K562 (cell line): ENCODE data around the gene PIGC. TPM values are rescaled to one million over a fixed set of nuclear protein-coding genes. Genes with fewer than 3 reads are reported as not detected.

ENCODE experiments used
- ATAC-seq: fragments of 200-7000 bp; cut with Tn5 transposase; 3 replicates; pipeline ENCODE4 v1.9.1; 2020; ENCODE audit warnings: moderate library complexity
- Bru-seq: library from RNA; stranded (reverse); fragments of 400-500 nt; gene quantifications from one replicate; lab custom pipeline; 2021; lab: Mats Ljungman, UMichigan
- BruChase-seq, 2 experiments: library from RNA; stranded (reverse); fragments of 400-500 nt; gene quantifications; one replicate each; lab custom pipeline; 2021; lab: Mats Ljungman, UMichigan
- BruUV-seq: library from RNA; stranded (reverse); fragments of 400-500 nt; replicated peaks from 2 replicates; lab custom pipeline; 2021; lab: Mats Ljungman, UMichigan
- CTCF ChIA-PET: fragments of 300-600 bp; formaldehyde crosslinking; extraction: SDS; loops from one replicate; lab custom pipeline; 2021; ENCODE audit warnings: low intra/inter-chr PET ratio; lab: Yijun Ruan, JAX
- POLR2A ChIA-PET: fragments of 300-600, 350-650 bp; sonication (Branson Sonifier 250); formaldehyde crosslinking; extraction: SDS; loops from one replicate; lab custom pipeline; 2021; ENCODE audit warnings: antibody characterized with exemption, inconsistent platforms; lab: Yijun Ruan, JAX
- DNase-seq, 4 experiments: peaks; one replicate each; pipeline versions ENCODE4 v3.0.0 to v3.0.0-alpha.2; 2011 to 2018; ENCODE audit warnings: low spot score in 3 of 4, mixed read lengths in 3 of 4; ENCODE audit errors: extremely low read depth in 1 of 4
- FAIRE-seq: peaks from 2 replicates; lab custom pipeline; 2011; peaks lifted over from hg19 to GRCh38; lab: Jason Lieb, UNC
- H2AFZ ChIP-seq: 2 replicates; pipeline ENCODE4 v1.6.0; 2011; ENCODE audit warnings: low read depth, low read length, control low read depth, inconsistent platforms
- H3K27ac ChIP-seq: fragments of 200-600 bp; 3 replicates; pipeline ENCODE4 v1.8.0; 2011; ENCODE audit warnings: low read depth, mild to moderate bottlenecking, control low read depth, inconsistent platforms, low read length, moderate library complexity, mixed read lengths; ENCODE audit errors: extremely low read depth
- H3K27me3 ChIP-seq, 2 experiments: fragments of 300-600 bp in 1 of 2; 2 replicates in 1 of 2; 3 replicates in 1 of 2; pipeline versions ENCODE4 v1.6.0 to v1.8.0; 2011; ENCODE audit warnings: inconsistent platforms in 2 of 2, low read length in 2 of 2, mild to moderate bottlenecking in 1 of 2, mixed read lengths in 1 of 2, moderate library complexity in 1 of 2; ENCODE audit not compliant: control insufficient read depth in 2 of 2, insufficient read depth in 2 of 2
- H3K36me3 ChIP-seq: fragments of 300-600 bp; 3 replicates; pipeline ENCODE4 v1.8.0; 2011; ENCODE audit warnings: mild to moderate bottlenecking, low read length, inconsistent platforms; ENCODE audit not compliant: control insufficient read depth, insufficient read depth
- H3K4me1 ChIP-seq, 2 experiments: fragments of 200-600 bp in 1 of 2; replicated peaks in 1 of 2; 2 replicates in 1 of 2; 3 replicates in 1 of 2; pipeline versions ENCODE4 v1.5.1 to v1.8.0; 2011; ENCODE audit warnings: inconsistent platforms in 2 of 2, low read length in 2 of 2, mild to moderate bottlenecking in 1 of 2, mixed read lengths in 1 of 2, moderate library complexity in 1 of 2; ENCODE audit not compliant: control insufficient read depth in 2 of 2, insufficient read depth in 2 of 2
- H3K4me2 ChIP-seq: 2 replicates; pipeline ENCODE4 v1.6.1; 2011; ENCODE audit warnings: low read length, control low read depth, inconsistent platforms, mixed read lengths; ENCODE audit not compliant: insufficient read depth
- H3K4me3 ChIP-seq: fragments of 200-600 bp; sonication (generic), shearing (Covaris generic); 2 replicates; pipeline ENCODE4 v1.5.1; 2016; ENCODE audit warnings: control low read depth, inconsistent platforms
- H3K79me2 ChIP-seq: fragments of 200-600 bp; 3 replicates; pipeline ENCODE4 v1.8.0; 2011; ENCODE audit warnings: low read length, inconsistent platforms; ENCODE audit not compliant: control insufficient read depth, insufficient read depth
- H3K9ac ChIP-seq, 2 experiments: 2 replicates each; pipeline versions ENCODE4 v1.6.0 to v1.6.1; 2011; ENCODE audit warnings: low read depth in 2 of 2, low read length in 2 of 2, control low read depth in 1 of 2, inconsistent platforms in 1 of 2, mild to moderate bottlenecking in 1 of 2, mixed read lengths in 1 of 2; ENCODE audit not compliant: insufficient read depth in 1 of 2
- H3K9me1 ChIP-seq: one replicate; pipeline ENCODE4 v1.6.0; 2011; ENCODE audit warnings: inconsistent platforms, mild to moderate bottlenecking, low read length, moderate library complexity; ENCODE audit not compliant: control insufficient read depth, insufficient read depth
- H3K9me3 ChIP-seq: replicated peaks from 2 replicates; pipeline ENCODE4 v1.5.1; 2011; ENCODE audit warnings: low read depth, low read length, inconsistent platforms; ENCODE audit not compliant: control insufficient read depth, insufficient read depth
- H4K20me1 ChIP-seq: replicated peaks from 2 replicates; pipeline ENCODE4 v1.6.1; 2011; ENCODE audit warnings: low read length, inconsistent platforms, mixed read lengths; ENCODE audit not compliant: control insufficient read depth, insufficient read depth
- BRF2 ChIP-seq: IDR thresholded peaks from 3 replicates; pipeline ENCODE4 v1.6.1; 2011; ENCODE audit warnings: borderline replicate concordance, mild to moderate bottlenecking; ENCODE audit not compliant: insufficient read length, insufficient read depth
- GMEB1 ChIP-seq: fragments of 250-450 bp; sonication (Bioruptor Pico); IDR thresholded peaks from 2 replicates; pipeline ENCODE4 v1.4.0; 2020; ENCODE audit warnings: mild to moderate bottlenecking
- IRF2 ChIP-seq: sonication (generic); formaldehyde crosslinking; IDR thresholded peaks from 2 replicates; pipeline ENCODE4 v1.8.1; 2022; ENCODE audit warnings: mild to moderate bottlenecking, missing genetic modification reagents
- PREB ChIP-seq: sonication (generic); formaldehyde crosslinking; IDR thresholded peaks from 2 replicates; pipeline ENCODE4 v1.8.1; 2023; ENCODE audit warnings: mild to moderate bottlenecking, missing genetic modification reagents
- SMAD2 ChIP-seq: fragments of 150-350 bp; IDR thresholded peaks from 2 replicates; pipeline ENCODE4 v1.6.1; 2014; ENCODE audit warnings: low read depth, mild to moderate bottlenecking, low read length
- SRSF7 ChIP-seq: fragments of 200-400 bp; formaldehyde crosslinking; optimal IDR thresholded peaks from 2 replicates; pipeline ENCODE3; 2017; ENCODE audit warnings: mild to moderate bottlenecking, low read depth, low read length
- ZNF143 ChIP-seq: sonication (generic); formaldehyde crosslinking; IDR thresholded peaks from 2 replicates; pipeline ENCODE4 v1.9.0; 2022; ENCODE audit warnings: mild to moderate bottlenecking, missing genetic modification reagents
- ZNF431 ChIP-seq: sonication (generic); formaldehyde crosslinking; IDR thresholded peaks from 2 replicates; pipeline ENCODE4 v1.8.0; 2022; ENCODE audit warnings: mild to moderate bottlenecking, missing genetic modification reagents
- ZNF586 ChIP-seq: fragments of 450-650 bp; formaldehyde crosslinking; conservative IDR thresholded peaks from 2 replicates; pipeline ENCODE4 v1.4.0; 2020; ENCODE audit warnings: mild to moderate bottlenecking, moderate library complexity
- ZNF780A ChIP-seq: fragments of 250-450 bp; sonication (Bioruptor Pico); IDR thresholded peaks from 2 replicates; pipeline ENCODE4 v1.5.0; 2021; ENCODE audit warnings: mild to moderate bottlenecking
- WGBS: fragments of 100-300 bp; shearing (Covaris generic); methylation state at CpG from one replicate; pipeline ENCODE4 v1.1.6; 2016; ENCODE audit warnings: low coverage, mixed read lengths; ENCODE audit not compliant: insufficient coverage; ENCODE audit errors: missing lambda C conversion rate; 5-methylcytosine and 5-hydroxymethylcytosine counted together
- in situ Hi-C: fragments of 300-500 bp; cut with MboI; formaldehyde crosslinking; loops from 4 replicates; pipeline ENCODE4 v1.15.0; 2018; ENCODE audit warnings: inconsistent platforms, mixed read lengths
- intact Hi-C: fragments of 100-400 bp; cut with micrococcal nuclease; formaldehyde crosslinking; loops from 2 replicates; pipeline ENCODE4 v1.14.2; 2022
- long read RNA-seq, 3 experiments: library from polyadenylated mRNA in 2 of 3; library from RNA in 1 of 3; unstranded in 2 of 3; stranded (forward) in 1 of 3; transcript quantifications; one replicate each; pipeline ENCODE4 v2.0.0, GENCODE V29; 2019 to 2022
- polyA minus RNA-seq, 3 experiments: library from RNA; depleted of rRNA, polyadenylated mRNA; stranded (reverse); fragments of >200 nt; gene quantifications; 2 replicates each; pipeline ENCODE4 v1.2.3, GENCODE V29; 2011
- polyA plus RNA-seq, 8 experiments: library from polyadenylated mRNA; depleted of rRNA in 4 of 8; stranded (reverse) in 5 of 8; unstranded in 3 of 8; fragments of >200 nt; fragmentation: Nextera tagmentation in 2 of 8; fragmentation: Illumina TruSeq in 1 of 8; extraction: Ambion mirVana in 2 of 8; extraction: Trizol in 1 of 8; gene quantifications; 2 replicates each; pipeline versions ENCODE4 v1.2.1 to v1.2.3, GENCODE V29; 2011 to 2014; ENCODE audit warnings: inconsistent platforms in 1 of 8, missing spikeins in 1 of 8
- total RNA-seq, 7 experiments: library from RNA; depleted of rRNA in 6 of 7; stranded (reverse); fragments of >200 nt in 6 of 7; fragmentation: Illumina TruSeq in 2 of 7; extraction: Trizol in 2 of 7; gene quantifications; 2 replicates each; pipeline versions ENCODE4 v1.2.1 to v1.2.3, GENCODE V29; 2011 to 2021; ENCODE audit warnings: low replicate concordance in 1 of 7

Gene PIGC
- 43.3 and 43.8 TPM in 2 replicates for total RNA-seq (2011; cell fraction: chromatin; rRNA removed; ENCODE audit: low replicate concordance)
- 42.9 and 48.8 TPM in 2 replicates for total RNA-seq (2011; cell fraction: nucleolus; rRNA removed)
- total RNA-seq (2011; cell fraction: nucleoplasm; rRNA removed) = 52.9 and 57.7 TPM in 2 replicates
- total RNA-seq (2014; rRNA removed) = 30.5 and 34.4 TPM in 2 replicates
- 54.7 and 62.1 TPM in 2 replicates for total RNA-seq (2014; rRNA removed; fragmentation: Illumina TruSeq; extraction: Trizol)
- 44.5 and 46.0 TPM in 2 replicates for total RNA-seq (2015; rRNA removed; fragmentation: Illumina TruSeq; extraction: Trizol)
- 38.9 and 40.3 TPM in 2 replicates for total RNA-seq (2021)
- 59.3 and 60.4 TPM in 2 replicates for polyA plus RNA-seq (2011; rRNA removed)
- 50.8 and 72.2 TPM in 2 replicates for polyA plus RNA-seq (2011; cell fraction: cytosol; rRNA removed)
- 31.5 and 37.4 TPM in 2 replicates for polyA plus RNA-seq (2011; cell fraction: nucleus; rRNA removed)
- 49.3 and 58.4 TPM in 2 replicates for polyA plus RNA-seq (2012)
- polyA plus RNA-seq (2014; fragmentation: Illumina TruSeq; extraction: Trizol) = 56.4 and 59.3 TPM in 2 replicates
- 10 to 100 TPM; 92.9 to 97.9 TPM for polyA plus RNA-seq (2014; fragmentation: Nextera tagmentation; extraction: Ambion mirVana)
- polyA plus RNA-seq (2014; rRNA removed) = 39.1 and 49.9 TPM in 2 replicates
- 54.5 and 72.3 TPM in 2 replicates for polyA minus RNA-seq (2011; rRNA and poly(A)+ RNA removed)
- polyA minus RNA-seq (2011; cell fraction: cytosol; rRNA and poly(A)+ RNA removed) = 14.7 and 28.0 TPM in 2 replicates
- 22.5 and 45.2 TPM in 2 replicates for polyA minus RNA-seq (2011; cell fraction: nucleus; rRNA and poly(A)+ RNA removed)
- percentile 97 among the genes with signal in this experiment for Bru-seq, nascent RNA
- percentile 95 among the genes with signal in this experiment for BruChase-seq, experiment 1, labeled RNA remaining after a 2-hour chase
- percentile 95 among the genes with signal in this experiment for BruChase-seq, experiment 2, labeled RNA remaining after a 6-hour chase
- long read RNA-seq, experiment 1, transcript PIGC-202 (1 exons, 2,630 nt) = minor isoform, 15 of 96 reads
- long read RNA-seq, experiment 1, transcript PIGC-201 (2 exons, 1,447 nt) = major isoform, 75 of 96 reads
- long read RNA-seq, experiment 1, partial matches to known transcripts = 0 of 96 reads
- long read RNA-seq, experiment 1, other reads (novel, unspliced or antisense) = 6 of 96 reads
- long read RNA-seq, experiment 2, transcript PIGC-201 (2 exons, 1,447 nt) = major isoform, 39 of 56 reads
- long read RNA-seq, experiment 2, transcript PIGC-202 (1 exons, 2,630 nt) = minor isoform, 13 of 56 reads
- long read RNA-seq, experiment 2, partial matches to known transcripts = 1 of 56 reads
- long read RNA-seq, experiment 2, other reads (novel, unspliced or antisense) = 3 of 56 reads
- long read RNA-seq, experiment 3, transcript PIGC-201 (2 exons, 1,447 nt) = major isoform, 59 of 65 reads
- long read RNA-seq, experiment 3, partial matches to known transcripts = 0 of 65 reads
- long read RNA-seq, experiment 3, other reads (novel, unspliced or antisense) = 5 of 65 reads

GRCh38 chr1:172443666-172444453 is at the start of gene PIGC:
TSS of gene PIGC (minus strand) at chr1:172444069. CDS start at chr1:172442622, 1,447 bp downstream.
- peak within 1 kb of the TSS; percentile 92 to 96 for H3K9ac ChIP-seq
- TSS peak; percentile 55 for BruUV-seq
- peak within 1 kb of the TSS; percentile 80 for H3K4me3 ChIP-seq
- H3K27ac ChIP-seq = peak within 1 kb of the TSS; percentile 87
- H3K9me3 ChIP-seq = no peaks in the 10 kb centered on the region
- H3K36me3 ChIP-seq = peaks cover 22% of the 10 kb centered on the region; the same call in 2 of the 3 replicates
- peak within 1 kb of the TSS; percentile 84 for H3K4me2 ChIP-seq
- POLR2A ChIA-PET = no interaction called here
- WGBS = 7% methylated on average over 43 of the region's 43 CpGs
- ATAC-seq = peak; percentile 98
- in situ Hi-C loops (no loop called here), intact Hi-C loops (loop anchor here (1.0 kb wide), 1 partner anchor 15 kb away; no protein-coding TSS in a partner anchor)
- no peaks in the 10 kb centered on the region for H3K27me3 ChIP-seq
- 0 out of 2 replicates have a peak, but pooled peaks cover 6% of the 10 kb centered on the region for H4K20me1 ChIP-seq
- peak; percentile 78 for FAIRE-seq
- peak within 1 kb of the TSS; percentile 95 for H2AFZ ChIP-seq
- CTCF ChIA-PET = interaction anchor here (0.5 to 1.9 kb wide), 4 partner anchors 11 to 276 kb away, joined by 3 to 11 read pairs (median 4); no protein-coding TSS in a partner anchor
- H3K79me2 ChIP-seq = peaks cover 38% of the 10 kb centered on the region
- H3K9me1 ChIP-seq = no peaks in the 10 kb centered on the region
- peak; percentile 95 to 98 (median 97) for DNase-seq
- H3K4me1 ChIP-seq = peaks cover 24 to 34% of the 10 kb centered on the region in 2 experiments
- TF ChIP-seq SRSF7 = no peak
- no peak for TF ChIP-seq ZNF586 (CRISPR knock-in tag)
- TF ChIP-seq ZNF431 (CRISPR knock-in tag) = peak; percentile 69
- no peak for TF ChIP-seq BRF2
- TF ChIP-seq IRF2 (CRISPR knock-in tag) = no peak
- TF ChIP-seq PREB (CRISPR knock-in tag) = 0 out of 2 replicates have a peak, but pooled peaks have one; percentile 59
- TF ChIP-seq ZNF143 = no peak
- TF ChIP-seq GMEB1 = peak; percentile 60; the same call in 1 of the 2 replicates
- TF ChIP-seq ZNF780A = no peak
- no peak for TF ChIP-seq SMAD2
